Measurements from ENCODE around the gene DLGAP5.

The DLGAP5 gene

DNA sequence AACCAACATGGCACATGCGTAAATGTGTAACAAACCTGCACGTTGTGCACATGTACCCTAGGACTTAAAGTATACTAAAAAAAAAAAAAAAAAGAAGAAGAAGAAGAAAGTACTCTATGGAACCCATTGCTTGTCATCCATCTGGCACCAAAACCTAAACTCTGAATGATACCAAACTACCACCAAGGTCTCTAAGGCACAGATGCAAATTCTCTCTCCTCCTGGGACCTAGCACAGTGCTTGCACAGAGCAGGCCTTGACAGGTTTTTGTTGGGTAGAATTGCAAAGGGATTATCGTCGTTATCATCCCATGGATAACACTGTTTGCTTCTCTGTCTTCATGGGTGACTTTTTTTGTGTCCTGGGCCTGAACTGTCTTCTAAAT, 75.5 kb downstream of the DLGAP5 start:
- no peak overlapping the region for H3K4me3 ChIP-seq (ENCODE audit: low read depth, low read length)
- DNase-seq (ENCODE audit: low read depth): no peak
- no peak for TF ChIP-seq CTCF (IDR thresholded peaks at IDR 0.05; ENCODE audit: insufficient read depth, low read depth, low read length, missing control alignments)

DNA sequence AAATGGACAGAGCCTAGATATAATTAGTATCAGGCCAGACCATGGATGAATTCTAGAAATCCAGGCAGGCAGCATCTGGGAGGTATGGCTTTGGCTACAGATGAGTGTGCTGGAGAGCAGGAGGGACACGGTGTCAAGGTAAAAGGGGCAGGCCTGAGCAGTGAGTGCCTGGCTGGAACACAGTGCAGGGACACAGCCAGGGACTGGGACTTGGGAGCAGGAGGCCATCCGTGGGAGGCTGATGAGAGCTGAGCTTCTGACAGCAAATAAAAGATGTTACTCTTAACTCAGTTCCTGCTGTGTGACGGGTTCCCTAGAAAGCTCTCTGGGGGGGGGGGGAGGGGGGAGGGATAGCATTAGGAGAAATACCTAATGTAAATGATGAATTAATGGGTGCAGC, 75.9 kb downstream of the DLGAP5 start:
- no peak overlapping the region for H3K4me3 ChIP-seq (ENCODE audit: low read depth, low read length)
- TF ChIP-seq CTCF (IDR thresholded peaks at IDR 0.05; ENCODE audit: insufficient read depth, low read depth, low read length, missing control alignments): no peak
- no peak for DNase-seq (ENCODE audit: low read depth)

GRCh38 chr14:55114720-55115119, 76.7 kb downstream of the DLGAP5 start:
- DNase-seq (ENCODE audit: low read depth): no peak
- H3K4me3 ChIP-seq (ENCODE audit: low read depth, low read length): no peak overlapping the region
- no peak for TF ChIP-seq CTCF (IDR thresholded peaks at IDR 0.05; ENCODE audit: insufficient read depth, low read depth, low read length, missing control alignments)

DNA sequence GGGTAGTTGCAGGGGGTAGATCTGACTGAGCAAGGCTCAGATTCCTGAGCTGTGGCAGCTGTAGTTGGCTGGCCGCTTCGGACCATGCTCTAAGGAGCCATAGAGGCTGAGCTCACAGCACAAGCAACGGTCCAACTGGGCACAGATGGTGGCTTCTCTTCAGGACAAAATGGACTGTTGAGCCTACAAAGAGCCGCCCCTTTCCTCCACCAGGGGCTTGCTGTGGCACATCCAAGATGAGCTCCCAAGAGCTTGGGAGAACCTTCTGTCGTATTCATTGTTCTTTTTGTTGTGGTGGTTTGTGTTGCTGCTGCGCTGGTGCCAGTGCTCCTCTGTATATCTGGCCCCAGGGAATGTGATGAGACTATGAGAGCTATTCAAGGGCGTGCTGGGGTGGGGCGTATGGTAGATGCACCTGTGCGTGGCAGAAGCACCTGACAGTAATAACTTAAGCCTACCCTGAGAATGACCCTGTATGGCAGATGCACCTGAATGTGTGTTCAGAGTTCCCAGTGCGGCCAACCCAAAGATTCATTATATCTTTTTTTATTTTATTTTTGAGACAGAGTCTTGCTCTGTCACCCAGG, 80.2 kb downstream of the DLGAP5 start:
- DNase-seq (ENCODE audit: low read depth): no peak
- H3K4me3 ChIP-seq (ENCODE audit: low read depth, low read length): no peak overlapping the region
- TF ChIP-seq CTCF (IDR thresholded peaks at IDR 0.05; ENCODE audit: insufficient read depth, low read depth, low read length, missing control alignments): no peak

DNA sequence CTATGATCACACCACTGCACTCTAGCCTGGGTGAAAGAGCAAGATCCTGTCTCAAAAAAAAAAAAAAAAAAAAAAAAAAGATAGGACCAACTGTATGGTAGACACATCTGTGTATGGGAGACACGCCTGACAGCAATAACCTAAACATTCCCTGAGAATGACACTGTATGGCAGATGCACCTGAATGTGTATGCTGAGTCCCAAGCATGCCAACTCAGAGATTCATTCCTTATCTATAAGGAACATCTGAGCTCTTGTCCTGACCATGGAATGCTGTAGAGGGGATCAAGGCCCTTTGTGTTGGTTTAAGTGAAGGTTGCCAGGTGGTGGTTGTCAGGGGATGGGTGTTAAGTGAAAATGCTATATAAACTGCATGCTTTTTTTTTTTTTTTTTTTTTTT, 81.5 kb downstream of the DLGAP5 start:
- DNase-seq (ENCODE audit: low read depth): no peak
- no peak overlapping the region for H3K4me3 ChIP-seq (ENCODE audit: low read depth, low read length)
- TF ChIP-seq CTCF (IDR thresholded peaks at IDR 0.05; ENCODE audit: insufficient read depth, low read depth, low read length, missing control alignments): no peak

- H3K4me3 ChIP-seq (ENCODE audit: low read depth, low read length): no peak overlapping the region
These were observed 83.4 kb downstream of the DLGAP5 start for GRCh38 chr14:55107766-55108554.

More at GRCh38 chr14:55107766-55108554, 83.4 kb downstream of the DLGAP5 start:
- TF ChIP-seq CTCF (IDR thresholded peaks at IDR 0.05; ENCODE audit: insufficient read depth, low read depth, low read length, missing control alignments): no peak
- DNase-seq (ENCODE audit: low read depth): peak; percentile 40
